COR-L47 (cell line): Measurements from ENCODE around the gene SPRED3.
A peak's percentile ranks its signal among the peaks of the same experiment; 100 is the strongest.
"Not testable (repeated sequence)": the region's sequence is repeated elsewhere in the genome, so short reads cannot be mapped to it uniquely, and the experiment has no call there.

Source experiments
- DNase-seq: peaks from one replicate; lab custom pipeline; 2025; lab: John Stamatoyannopoulos, UW

The SPRED3 gene

GRCh38 chr19:38391911-38392464 lies 3.5 kb downstream of the SPRED3 start:
- DNase-seq: no peak

DNA sequence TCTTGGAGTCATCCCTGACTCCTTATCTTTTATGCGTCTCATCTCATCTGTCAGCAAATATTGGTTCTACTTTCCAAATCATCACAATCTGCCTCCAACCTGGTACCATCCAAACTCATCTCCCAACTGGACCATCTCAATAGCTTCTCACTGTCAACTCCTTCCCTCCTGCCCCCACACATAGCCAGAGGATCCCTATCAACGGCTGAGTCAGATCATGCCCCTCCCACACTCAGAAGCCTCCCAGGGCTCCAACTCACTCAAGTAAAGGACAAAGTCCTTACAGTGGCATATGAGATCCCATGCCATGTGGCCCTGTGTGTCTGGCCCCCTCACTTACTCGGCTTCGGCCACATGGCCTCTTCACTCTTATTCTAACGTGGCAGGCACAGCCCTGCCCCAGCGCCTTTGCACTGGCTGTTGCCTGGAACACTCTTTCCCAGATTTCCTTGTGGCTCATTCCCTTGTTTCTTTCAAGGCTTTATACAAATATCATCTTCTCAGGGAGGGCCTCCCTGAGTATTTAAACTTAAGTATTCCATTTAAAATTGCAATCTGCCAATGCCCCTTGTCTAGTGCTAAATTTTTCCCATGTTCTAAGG lies 4.3 kb downstream of the SPRED3 start:
- DNase-seq: no peak

DNA sequence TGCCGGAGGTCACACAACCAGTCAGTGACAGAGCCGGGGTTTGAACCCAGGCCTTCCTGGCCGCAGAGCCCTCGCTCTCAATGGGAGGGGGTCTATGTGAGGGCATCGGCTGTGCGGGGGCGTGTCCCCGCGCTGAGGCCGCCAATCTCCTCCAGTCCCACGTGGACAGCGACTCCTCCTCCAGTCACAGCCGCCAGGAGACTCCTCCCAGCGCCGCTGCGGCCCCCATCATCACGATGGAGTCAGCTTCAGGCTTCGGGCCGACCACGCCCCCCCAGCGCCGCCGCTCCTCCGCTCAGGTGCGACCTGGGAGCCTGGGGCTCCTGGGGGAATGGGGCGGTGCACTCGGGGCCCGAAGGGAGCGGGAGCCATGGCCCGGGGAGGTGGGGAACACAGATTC lies 6.0 kb downstream of the SPRED3 start:
- DNase-seq: no peak

DNA sequence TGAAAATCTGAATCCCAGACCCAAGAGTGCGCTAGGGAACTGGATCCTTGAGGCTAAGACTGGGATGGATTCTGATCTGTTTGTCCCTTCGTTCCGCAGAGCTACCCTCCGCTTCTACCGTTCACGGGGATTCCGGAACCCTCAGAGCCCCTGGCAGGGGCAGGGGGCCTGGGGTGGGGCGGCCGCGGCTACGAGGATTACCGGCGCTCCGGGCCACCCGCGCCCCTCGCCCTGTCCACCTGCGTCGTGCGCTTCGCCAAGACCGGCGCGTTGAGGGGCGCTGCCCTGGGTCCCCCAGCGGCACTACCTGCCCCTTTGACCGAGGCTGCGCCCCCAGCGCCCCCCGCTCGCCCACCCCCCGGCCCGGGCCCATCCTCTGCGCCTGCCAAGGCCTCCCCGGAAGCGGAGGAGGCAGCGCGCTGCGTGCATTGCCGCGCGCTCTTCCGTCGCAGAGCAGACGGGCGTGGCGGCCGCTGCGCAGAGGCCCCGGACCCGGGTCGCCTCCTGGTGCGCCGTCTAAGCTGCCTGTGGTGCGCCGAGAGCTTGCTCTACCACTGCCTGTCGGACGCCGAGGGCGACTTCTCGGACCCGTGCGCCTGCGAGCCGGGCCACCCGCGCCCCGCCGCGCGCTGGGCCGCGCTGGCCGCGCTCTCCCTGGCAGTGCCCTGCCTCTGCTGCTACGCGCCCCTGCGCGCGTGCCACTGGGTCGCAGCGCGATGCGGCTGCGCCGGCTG lies 7.1 kb downstream of the SPRED3 start:
- DNase-seq: no peak

DNA sequence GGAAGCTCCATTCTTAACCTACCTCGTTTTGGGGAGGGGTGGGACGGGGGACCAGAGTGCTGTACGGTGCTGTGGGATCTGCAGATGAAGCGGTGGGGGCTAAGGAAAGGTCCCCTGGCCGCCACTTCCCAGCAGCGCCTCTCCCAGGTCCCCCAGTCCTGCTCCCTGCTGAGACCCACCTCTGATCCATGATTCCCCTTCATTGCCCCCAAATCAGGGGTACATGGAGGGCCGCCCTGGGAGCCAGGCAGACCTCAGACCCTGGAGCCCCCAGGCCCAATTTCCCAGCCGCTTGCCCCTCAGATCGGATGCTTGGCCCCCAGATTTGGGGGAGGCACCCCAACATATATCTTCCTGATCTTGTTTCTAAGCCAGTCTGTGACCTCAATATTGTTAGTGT lies 10.6 kb downstream of the SPRED3 start:
- no peak for DNase-seq

- DNase-seq: no peak
These were observed 11.0 kb downstream of the SPRED3 start for GRCh38 chr19:38399537-38399936.

- no peak for DNase-seq
These were observed 11.9 kb downstream of the SPRED3 start for GRCh38 chr19:38400361-38400760.

DNA sequence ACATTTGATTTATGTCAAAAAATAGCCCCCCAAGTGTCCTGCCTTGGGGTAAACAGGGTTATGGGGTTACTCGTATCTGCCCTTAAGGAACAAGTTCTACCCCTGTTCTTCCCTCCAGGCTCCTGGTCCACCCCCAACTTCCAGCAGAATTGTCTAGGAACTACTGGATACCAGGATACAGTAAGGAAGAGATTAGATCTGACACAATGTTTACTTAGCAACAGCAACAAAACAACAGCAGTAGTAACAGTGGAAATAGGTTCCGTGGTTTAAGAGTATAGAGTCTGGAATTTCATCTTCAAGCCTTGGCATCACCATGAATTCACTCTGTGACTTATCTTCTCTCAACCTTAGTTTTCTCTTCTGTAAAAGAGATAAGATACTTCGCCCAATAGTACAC lies 12.7 kb downstream of the SPRED3 start:
- no peak for DNase-seq

- no peak for DNase-seq
These were observed 14.1 kb downstream of the SPRED3 start for GRCh38 chr19:38402623-38402966.

GRCh38 chr19:38402967-38403674 lies 14.6 kb downstream of the SPRED3 start, which contains the start of gene FAM98C:
FAM98C (plus strand) TSS chr19:38403093; CDS start chr19:38403154, 61 bp downstream.
- peak; percentile 95 for DNase-seq

- DNase-seq: no peak
These were observed 16.4 kb downstream of the SPRED3 start for GRCh38 chr19:38404858-38405257.

DNA sequence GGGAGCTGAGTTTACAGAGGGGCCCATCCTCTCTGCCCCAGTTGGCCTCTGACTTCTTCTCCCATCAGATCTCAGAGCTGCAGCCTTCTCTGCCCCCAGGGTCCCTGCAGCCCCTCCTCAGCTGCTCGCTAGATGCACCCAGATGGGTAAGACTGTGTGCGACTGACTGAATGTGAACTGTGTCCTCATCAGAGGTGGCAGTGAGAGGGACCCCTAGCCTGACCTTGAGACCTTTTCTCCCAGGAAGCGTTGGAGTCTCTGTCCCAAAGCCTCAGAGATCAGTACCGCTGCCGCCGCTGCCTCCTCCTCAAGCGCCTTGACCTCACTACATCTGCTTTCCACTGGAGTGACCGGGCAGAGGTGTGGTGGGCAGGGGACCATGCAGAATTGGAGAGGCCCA lies 16.8 kb downstream of the SPRED3 start:
- DNase-seq: no peak

- DNase-seq: no peak
These were observed 21.2 kb downstream of the SPRED3 start for GRCh38 chr19:38409631-38410133.

DNA sequence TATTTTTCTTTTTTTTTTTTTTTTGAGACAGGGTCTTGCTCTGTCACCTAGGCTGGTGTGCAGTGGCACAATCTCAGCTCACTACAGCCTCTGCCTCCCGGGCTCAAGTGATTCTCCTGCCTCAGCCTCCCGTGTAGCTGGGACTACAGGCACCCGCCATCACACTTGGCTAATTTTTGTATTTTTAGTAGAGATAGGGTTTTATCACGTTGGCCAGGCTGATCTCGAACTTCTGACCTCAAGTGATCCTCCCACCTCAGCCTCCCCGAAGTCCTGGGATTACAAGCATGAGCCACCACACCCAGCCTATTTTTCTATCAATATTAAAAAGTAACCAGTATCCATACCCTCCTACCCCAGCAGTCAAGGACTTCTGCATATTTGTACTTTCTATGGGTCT lies 21.9 kb downstream of the SPRED3 start:
- DNase-seq: not testable (repeated sequence)

GRCh38 chr19:38411041-38411712 lies 22.7 kb downstream of the SPRED3 start:
- no peak for DNase-seq

DNA sequence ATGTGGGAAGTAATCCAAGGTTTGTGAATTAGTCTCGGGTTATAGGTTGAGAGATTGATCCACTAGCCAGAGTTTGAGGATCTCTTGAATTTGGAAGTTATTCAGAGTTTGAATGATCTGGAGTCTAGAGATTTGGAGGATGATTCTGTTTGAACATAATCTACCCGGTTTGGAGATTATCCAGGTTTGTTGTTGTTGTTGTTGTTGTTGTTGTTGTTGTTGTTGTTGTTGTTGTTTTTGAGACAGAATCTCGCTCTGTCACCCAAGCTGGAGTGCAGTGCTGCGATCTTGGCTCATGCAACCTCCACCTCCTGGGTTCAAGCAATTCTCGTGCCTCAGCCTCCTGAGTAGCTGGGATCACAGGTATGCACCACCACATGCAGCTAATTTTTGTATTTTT lies 23.4 kb downstream of the SPRED3 start:
- DNase-seq: not testable (repeated sequence)

- no peak for DNase-seq
These were observed 24.0 kb downstream of the SPRED3 start for GRCh38 chr19:38412491-38412890.

DNA sequence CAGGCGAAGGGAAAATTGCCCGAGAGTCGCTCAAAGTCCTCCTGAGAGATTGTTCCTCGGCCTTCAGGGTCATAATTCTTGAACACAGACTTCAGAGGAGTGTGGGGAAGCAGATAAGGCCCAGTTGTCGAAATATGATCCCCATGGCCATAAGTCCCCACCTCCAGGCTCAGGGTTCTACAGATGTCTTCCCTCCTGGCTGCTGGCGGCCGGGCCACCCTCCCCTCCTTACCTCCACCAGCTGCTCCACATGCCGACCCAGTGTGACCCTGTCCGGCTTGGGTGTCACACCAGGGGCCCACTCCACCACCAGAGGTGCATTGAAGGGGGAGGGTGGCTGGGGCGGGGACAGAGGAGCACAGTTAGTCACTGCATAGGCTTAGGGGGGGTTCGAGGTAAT lies 24.5 kb downstream of the SPRED3 start:
- no peak for DNase-seq

- no peak for DNase-seq
These were observed 24.9 kb downstream of the SPRED3 start for GRCh38 chr19:38413416-38413815.

DNA sequence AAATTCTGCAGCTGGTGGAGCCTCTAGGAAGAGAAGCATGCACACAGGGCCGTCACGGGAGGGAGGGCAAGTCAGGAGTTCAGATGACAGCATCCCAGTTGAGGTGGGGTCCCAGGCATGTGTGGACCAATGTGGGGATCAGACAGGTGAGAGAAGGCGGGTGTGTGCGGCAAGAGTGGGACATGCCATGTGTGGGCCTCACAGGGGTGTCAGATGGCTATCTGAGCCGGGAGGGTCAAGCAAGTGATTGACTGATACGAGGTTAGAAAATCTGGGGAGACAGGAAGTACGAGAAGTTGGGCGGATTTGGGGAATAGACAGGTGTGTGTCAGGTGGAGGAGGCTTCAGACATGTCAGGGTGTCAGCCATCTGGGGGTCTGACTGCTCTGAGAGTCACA lies 28.6 kb downstream of the SPRED3 start:
- DNase-seq: no peak

DNA sequence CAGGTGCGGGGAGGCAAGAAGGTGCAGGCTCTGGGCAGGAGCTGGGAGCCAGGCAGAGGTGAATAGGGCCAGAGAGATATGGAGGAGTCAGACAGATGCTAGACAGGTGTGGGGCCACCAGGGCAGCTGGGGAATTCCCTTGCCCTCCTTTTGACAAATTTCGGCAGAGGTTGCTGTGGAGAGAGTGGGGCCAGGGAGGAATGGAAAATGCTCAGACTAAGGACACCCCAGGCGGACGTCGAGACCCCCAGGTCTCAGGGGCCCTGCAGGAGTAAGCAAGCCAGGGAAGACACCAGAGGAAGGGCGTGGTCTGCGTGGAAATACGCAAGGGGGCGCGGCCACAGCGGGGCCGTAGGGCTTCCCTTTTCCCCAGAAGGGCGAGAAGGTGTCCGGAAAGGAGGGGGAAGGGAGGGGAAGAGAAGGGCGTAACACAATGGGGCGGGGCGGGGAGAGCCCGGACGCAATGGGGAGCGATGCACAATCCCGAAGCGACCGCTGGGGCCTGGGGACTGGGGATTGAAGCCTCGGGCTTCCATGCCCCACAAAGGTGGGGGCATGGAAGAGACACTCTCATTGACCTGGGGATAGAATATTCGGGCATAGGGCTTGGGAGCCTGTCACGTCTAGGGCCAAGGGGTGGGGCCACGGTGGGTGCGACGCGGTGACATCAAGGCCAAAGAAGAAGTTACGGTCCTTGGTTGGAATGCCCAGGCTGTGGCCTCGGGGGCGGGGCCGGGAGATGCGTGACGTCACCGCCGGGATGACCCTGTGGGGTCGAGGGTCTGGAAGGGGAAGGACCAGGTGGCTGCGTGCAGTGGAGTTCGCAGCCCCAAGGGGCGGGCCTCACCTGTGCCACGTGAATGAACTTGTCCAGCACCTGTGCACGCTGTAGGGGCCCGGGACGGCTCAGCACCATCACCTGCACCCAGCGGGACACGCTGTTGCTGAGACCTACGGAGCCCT lies 29.3 kb downstream of the SPRED3 start:
- no peak for DNase-seq
